Measurements from ENCODE around the gene CSRP2. TPM values are rescaled to one million over a fixed set of nuclear protein-coding genes. Genes with fewer than 3 reads are reported as not detected.

The CSRP2 gene
- total RNA-seq, 1 experiment from 2014 or later, result 2.6 TPM

DNA sequence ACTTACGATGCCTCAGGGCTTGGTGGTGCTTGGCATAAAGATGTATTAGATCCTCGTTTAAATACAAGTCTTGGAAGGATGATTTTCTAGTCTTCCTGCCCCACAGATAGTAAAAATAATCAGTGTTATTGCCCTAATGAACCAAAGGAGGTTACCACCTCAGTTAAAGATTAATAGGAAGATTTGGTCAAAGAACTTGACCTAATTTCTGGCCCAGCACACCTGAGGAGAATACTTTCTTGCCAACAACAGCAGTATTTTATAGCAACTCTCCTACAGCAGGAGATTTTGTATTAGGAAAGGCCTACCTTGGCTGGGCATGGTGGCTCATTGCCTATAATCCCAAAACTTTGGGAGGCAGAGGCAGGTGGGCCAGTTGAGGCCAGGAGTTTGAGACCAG is 31.6 kb downstream of the CSRP2 start:
- no peak overlapping the region for H3K4me3 Mint-ChIP-seq (ENCODE audit: unreplicated experiment)
- no peaks in the 10 kb centered on the region for H3K4me1 Mint-ChIP-seq (ENCODE audit: insufficient read depth, unreplicated experiment)
- no peak for DNase-seq (ENCODE audit: unreplicated experiment)
- no TSS peak for BruUV-seq (replicated peaks)
- peaks cover 46% of the 10 kb centered on the region for H3K36me3 Mint-ChIP-seq (ENCODE audit: insufficient read depth, unreplicated experiment)
- intact Hi-C loops (cut with micrococcal nuclease), result no loop called here
- TF ChIP-seq, protein P1, sequence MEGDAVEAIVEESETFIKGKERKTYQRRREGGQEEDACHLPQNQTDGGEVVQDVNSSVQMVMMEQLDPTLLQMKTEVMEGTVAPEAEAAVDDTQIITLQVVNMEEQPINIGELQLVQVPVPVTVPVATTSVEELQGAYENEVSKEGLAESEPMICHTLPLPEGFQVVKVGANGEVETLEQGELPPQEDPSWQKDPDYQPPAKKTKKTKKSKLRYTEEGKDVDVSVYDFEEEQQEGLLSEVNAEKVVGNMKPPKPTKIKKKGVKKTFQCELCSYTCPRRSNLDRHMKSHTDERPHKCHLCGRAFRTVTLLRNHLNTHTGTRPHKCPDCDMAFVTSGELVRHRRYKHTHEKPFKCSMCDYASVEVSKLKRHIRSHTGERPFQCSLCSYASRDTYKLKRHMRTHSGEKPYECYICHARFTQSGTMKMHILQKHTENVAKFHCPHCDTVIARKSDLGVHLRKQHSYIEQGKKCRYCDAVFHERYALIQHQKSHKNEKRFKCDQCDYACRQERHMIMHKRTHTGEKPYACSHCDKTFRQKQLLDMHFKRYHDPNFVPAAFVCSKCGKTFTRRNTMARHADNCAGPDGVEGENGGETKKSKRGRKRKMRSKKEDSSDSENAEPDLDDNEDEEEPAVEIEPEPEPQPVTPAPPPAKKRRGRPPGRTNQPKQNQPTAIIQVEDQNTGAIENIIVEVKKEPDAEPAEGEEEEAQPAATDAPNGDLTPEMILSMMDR (IDR thresholded peaks at IDR 0.05; ENCODE audit: unreplicated experiment), result no peak
- ChIA-PET POLR2A (no interaction called here), CTCF (interaction anchor here (0.9 to 2.8 kb wide), 2 partner anchors 18 to 163 kb away, joined by 3 to 8 read pairs; no protein-coding TSS in a partner anchor)
- H3K9me3 Mint-ChIP-seq (ENCODE audit: unreplicated experiment), result no peaks in the 10 kb centered on the region
- no peak overlapping the region for H3K27ac Mint-ChIP-seq (ENCODE audit: low read depth, unreplicated experiment)
- H3K27me3 Mint-ChIP-seq (ENCODE audit: insufficient read depth, unreplicated experiment), result no peaks in the 10 kb centered on the region

DNA sequence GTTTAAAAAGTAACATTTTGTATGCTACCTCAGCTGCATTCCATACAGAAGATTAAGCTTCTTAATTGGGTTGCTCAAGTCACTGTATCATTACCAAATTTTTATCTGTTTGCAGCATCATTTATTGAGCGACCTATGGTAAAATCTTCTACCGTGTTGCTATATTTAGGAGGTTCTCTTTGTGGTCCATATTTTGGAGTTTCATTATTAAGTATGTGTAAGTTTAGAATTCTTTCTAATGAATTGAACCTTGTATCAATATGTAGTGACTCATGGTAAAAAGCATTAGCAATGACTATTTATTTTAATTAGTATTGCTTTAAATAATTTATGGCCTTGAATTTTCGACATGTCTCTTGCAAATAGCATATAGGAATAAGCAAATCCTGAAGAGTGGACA is 42.2 kb downstream of the CSRP2 start:
- TF ChIP-seq, protein P1 (IDR thresholded peaks at IDR 0.05; ENCODE audit: unreplicated experiment), result no peak
- Mint-ChIP-seq H3K27ac (ENCODE audit: low read depth, unreplicated experiment) (no peak overlapping the region), H3K27me3 (ENCODE audit: insufficient read depth, unreplicated experiment) (no peaks in the 10 kb centered on the region), H3K4me3 (ENCODE audit: unreplicated experiment) (no peak overlapping the region), H3K9me3 (ENCODE audit: unreplicated experiment) (no peaks in the 10 kb centered on the region), H3K4me1 (ENCODE audit: insufficient read depth, unreplicated experiment) (no peaks in the 10 kb centered on the region), H3K36me3 (ENCODE audit: insufficient read depth, unreplicated experiment) (peaks cover 16% of the 10 kb centered on the region)
- ChIA-PET POLR2A (interaction anchor here (0.6 kb wide), 1 partner anchor 597 kb away, joined by 3 read pairs; no protein-coding TSS in a partner anchor), CTCF (no interaction called here)
- DNase-seq (ENCODE audit: unreplicated experiment), result no peak
- intact Hi-C loops (cut with micrococcal nuclease), result no loop called here
- BruUV-seq (replicated peaks), result no TSS peak

DNA sequence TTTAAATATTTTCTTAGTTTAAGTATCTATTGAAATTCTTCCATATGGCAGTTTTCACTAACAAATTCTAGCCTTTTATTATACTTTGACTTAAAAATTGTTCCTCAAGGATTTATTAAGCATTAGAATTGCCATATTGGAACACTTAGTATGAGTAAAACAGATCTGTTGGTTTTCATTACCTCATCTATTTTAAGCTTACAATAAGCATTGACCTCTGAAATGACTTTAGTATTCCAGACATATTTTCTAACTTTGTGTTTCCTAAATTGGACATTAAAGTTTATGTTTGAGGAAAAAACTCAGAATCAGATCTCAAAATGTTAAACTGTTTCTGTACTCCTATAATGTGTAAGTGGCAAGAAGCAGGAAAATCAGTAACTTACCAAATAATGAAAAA is 48.4 kb downstream of the CSRP2 start:
- CTCF ChIA-PET, result interaction anchor here (2.6 kb wide), 1 partner anchor 10 kb away, joined by 10 read pairs; no protein-coding TSS in a partner anchor
- no peak for DNase-seq (ENCODE audit: unreplicated experiment)
- Mint-ChIP-seq H3K27ac (ENCODE audit: low read depth, unreplicated experiment) (no peak overlapping the region), H3K9me3 (ENCODE audit: unreplicated experiment) (no peaks in the 10 kb centered on the region), H3K36me3 (ENCODE audit: insufficient read depth, unreplicated experiment) (peaks cover 26% of the 10 kb centered on the region), H3K4me1 (ENCODE audit: insufficient read depth, unreplicated experiment) (no peaks in the 10 kb centered on the region), H3K4me3 (ENCODE audit: unreplicated experiment) (no peak overlapping the region), H3K27me3 (ENCODE audit: insufficient read depth, unreplicated experiment) (no peaks in the 10 kb centered on the region)
- TF ChIP-seq, protein P1 (IDR thresholded peaks at IDR 0.05; ENCODE audit: unreplicated experiment), result no peak
- no TSS peak for BruUV-seq (replicated peaks)
- intact Hi-C loops (cut with micrococcal nuclease), result no loop called here
- POLR2A ChIA-PET, result interaction anchor here (0.6 to 1.3 kb wide), 2 partner anchors 11 to 461 kb away, joined by 3 to 4 read pairs; no protein-coding TSS in a partner anchor

DNA sequence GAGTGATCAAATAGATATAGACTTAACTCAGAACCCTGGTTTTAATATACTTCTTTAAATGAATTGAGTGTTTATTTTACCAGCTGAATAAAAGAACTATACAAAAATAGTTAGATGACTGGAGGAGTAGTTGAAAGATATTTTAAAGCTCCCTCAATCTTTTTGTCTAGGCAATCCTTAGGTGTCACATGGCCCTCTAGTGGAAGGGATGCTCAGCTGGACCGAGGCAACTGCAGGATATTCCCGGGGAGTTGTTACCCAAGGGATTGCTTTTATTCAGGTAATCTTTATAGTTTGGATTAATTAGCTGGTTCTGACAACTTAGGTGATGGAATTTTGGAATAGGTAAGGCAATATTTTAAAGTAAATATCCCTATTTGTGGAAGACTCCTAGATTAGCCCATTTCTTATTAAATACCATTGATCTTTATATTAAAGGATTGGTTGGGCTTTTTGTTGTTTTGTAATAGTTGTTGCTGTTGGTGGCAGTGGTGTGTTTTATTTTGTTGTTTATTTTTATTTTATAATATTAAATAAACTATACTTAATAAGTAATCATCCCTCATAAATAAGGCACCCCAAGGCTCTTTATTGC is 57.8 kb downstream of the CSRP2 start:
- intact Hi-C loops (cut with micrococcal nuclease), result loop anchor here (1.0 to 10.0 kb wide), 2 partner anchors 194 to 200 kb away; no protein-coding TSS in a partner anchor
- Mint-ChIP-seq H3K36me3 (ENCODE audit: insufficient read depth, unreplicated experiment) (peaks cover 21% of the 10 kb centered on the region), H3K9me3 (ENCODE audit: unreplicated experiment) (no peaks in the 10 kb centered on the region), H3K27me3 (ENCODE audit: insufficient read depth, unreplicated experiment) (no peaks in the 10 kb centered on the region), H3K27ac (ENCODE audit: low read depth, unreplicated experiment) (no peak overlapping the region), H3K4me3 (ENCODE audit: unreplicated experiment) (no peak overlapping the region), H3K4me1 (ENCODE audit: insufficient read depth, unreplicated experiment) (no peaks in the 10 kb centered on the region)
- DNase-seq (ENCODE audit: unreplicated experiment), result peak; percentile 60
- ChIA-PET POLR2A (interaction anchor here (0.7 to 1.1 kb wide), 4 partner anchors 11 to 233 kb away, joined by 3 to 5 read pairs (median 4); no protein-coding TSS in a partner anchor), CTCF (interaction anchor here (0.5 to 2.3 kb wide), 30 partner anchors 9 to 357 kb away, joined by 3 to 20 read pairs (median 4); partner anchors contain the start of gene ZDHHC17)
- no TSS peak for BruUV-seq (replicated peaks)
- TF ChIP-seq, protein P1 (IDR thresholded peaks at IDR 0.05; ENCODE audit: unreplicated experiment), result peak; percentile 50
